GM19455 (cell line): Measurements from ENCODE around the gene LCE2B.
"Not testable (repeated sequence)": the region's sequence is repeated elsewhere in the genome, so short reads cannot be mapped to it uniquely, and the experiment has no call there.

Experiments used
- ATAC-seq: cut with Tn5 transposase; IDR thresholded peaks from one replicate; pipeline ENCODE4 v1.9.1; 2021; ENCODE audit not compliant: unreplicated experiment

LCE2B gene, protein sequence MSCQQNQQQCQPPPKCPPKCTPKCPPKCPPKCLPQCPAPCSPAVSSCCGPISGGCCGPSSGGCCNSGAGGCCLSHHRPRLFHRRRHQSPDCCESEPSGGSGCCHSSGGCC

DNA sequence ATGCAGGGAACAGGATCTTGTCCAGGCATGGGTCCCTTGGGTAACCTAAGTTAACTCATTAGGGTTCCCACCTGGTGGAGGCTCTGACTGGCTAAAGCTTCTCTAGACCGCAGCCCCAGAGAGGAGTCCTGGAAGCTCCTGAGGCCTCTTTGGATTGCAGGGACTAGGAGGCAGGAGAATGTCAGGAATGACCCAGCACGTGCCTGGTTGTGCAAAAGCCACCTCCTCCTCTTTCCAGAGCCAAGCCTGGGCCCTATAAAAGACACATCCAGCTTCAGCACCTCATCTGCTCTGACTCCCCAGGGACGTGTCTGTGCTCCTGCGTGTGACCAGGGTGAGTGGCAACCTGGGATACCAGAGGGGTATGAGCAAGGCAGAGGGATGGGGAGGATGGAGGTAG is at the start of gene LCE2B:
LCE2B (plus strand) TSS at position 301 of the 400 bp plus-strand sequence. CDS start 721 bp downstream, outside the sequence.
- not testable (repeated sequence) for ATAC-seq

DNA sequence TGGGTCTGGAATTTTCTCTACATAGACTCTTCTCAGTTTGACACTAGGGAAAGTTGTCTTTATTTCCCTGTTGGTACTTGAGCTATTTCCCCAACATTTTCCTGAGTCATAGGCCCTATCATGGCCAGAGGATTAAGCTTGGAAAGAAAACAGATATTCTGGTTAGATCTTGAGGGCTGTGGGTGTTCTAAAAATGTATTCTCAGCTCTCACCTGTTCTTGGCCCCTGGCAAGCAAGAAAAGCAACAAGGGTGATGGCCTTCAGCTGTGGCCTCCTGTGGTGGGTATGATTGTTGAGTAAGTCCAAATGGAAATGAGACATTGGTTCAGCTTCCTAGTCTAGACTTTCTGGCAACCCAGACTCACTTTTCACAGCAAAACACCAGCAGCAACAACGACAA is 45.6 kb upstream of the LCE2B start:
- no peak for ATAC-seq

- ATAC-seq: no peak
These were observed 42.0 kb upstream of the LCE2B start for GRCh38 chr1:152643945-152644344.

DNA sequence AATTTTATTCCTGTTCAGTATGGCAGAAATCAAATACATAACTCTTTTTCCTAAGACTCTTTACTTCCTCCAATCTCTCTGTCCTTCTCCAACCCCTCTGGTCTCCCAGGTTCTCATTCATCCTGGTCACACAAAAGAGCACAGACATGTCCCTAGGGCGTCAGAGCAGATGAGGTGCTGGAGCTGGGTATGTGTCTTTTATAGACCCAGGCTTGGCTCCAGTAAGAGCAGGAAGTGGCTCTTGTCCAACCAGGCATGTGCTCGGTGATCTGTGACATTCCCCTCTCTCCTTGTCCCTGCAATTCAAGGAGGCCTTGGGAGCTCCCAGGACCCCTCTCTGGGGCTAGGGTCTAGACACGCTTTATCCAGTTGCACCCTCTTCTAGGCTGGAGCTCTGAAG is 40.8 kb upstream of the LCE2B start:
- ATAC-seq: no peak

DNA sequence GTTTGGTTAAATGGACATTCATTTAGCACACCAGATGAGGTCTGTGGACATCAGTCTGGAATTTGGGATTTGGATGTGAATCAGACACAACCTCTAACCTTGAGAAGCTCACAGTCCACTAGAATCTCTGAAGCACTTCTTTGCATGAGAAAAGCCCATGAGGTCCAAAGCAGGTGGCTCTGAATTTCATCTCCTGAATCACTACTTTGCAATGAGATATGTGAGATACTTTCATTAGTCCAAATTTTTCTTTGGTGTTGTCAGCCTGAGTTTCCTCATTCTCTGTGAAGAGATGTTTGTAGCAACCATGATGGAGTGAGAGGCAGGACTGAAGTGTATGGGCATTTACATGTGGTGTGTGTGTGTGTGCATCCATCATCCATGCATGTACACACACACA is 39.3 kb upstream of the LCE2B start:
- no peak for ATAC-seq

DNA sequence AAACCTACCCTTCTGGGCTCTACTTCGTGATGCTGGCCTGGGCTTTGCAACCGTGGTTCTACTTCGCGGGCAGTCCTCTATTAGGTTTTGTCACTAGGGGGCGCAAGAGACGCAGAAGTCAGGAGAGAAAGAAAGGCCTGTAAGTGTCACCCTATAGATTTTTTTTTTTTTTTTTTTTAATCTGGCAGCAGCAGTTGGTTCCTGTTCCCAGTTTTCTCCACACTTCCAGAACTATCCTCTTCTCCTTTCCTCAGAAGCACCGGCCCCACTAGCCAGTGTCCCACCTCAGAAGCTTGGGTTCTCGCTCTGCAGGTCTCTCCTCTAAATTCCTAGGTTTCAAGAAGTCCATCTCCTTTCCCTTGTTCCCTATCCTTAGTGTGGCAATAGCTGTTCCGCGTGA is 31.8 kb upstream of the LCE2B start:
- ATAC-seq: no peak

GRCh38 chr1:152656459-152656858 is 29.5 kb upstream of the LCE2B start:
- no peak for ATAC-seq

- ATAC-seq: no peak
These were observed 28.2 kb upstream of the LCE2B start for GRCh38 chr1:152657677-152658076.

DNA sequence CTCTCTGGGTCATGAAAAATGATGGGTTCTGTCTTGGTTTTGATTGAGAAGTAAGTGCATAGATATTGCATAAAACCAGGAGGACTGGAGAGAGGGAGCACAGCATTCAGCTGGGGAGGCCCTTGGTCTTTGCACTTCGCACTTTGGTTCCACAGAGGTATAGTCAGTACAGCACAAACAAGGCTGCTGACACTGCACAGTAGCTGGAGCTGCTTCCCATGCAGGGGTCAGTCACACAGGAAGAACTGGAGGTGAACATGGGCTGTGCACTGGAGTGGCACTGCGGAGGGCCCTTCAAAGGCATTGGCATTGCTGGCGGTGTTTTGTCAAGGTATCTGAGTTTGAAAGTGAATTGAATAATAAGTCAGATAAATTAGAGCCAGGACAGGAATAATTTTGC is 27.3 kb upstream of the LCE2B start:
- ATAC-seq: no peak

DNA sequence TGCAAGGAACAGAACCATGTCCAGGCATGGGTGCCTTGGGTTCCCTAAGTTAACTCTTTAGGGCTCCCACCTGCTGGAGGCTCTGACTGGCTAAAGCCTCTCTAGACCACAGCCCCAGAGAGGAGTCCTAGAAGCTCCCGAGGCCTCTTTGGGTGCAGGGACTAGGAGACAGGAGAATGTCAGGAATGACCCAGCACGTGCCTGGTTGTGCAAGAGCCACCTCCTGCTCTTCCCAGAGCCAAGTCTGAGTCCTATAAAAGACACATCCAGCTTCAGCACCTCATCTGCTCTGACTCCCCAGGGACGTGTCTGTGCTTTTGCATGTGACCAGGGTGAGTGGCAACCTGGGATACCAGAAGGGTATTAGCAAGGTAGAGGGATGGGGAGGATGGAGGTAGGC is 22.8 kb upstream of the LCE2B start, which contains the start of gene LCE2D:
LCE2D (plus strand) TSS at position 283 of the 400 bp plus-strand sequence. CDS start 726 bp downstream, outside the sequence.
- no peak for ATAC-seq

GRCh38 chr1:152666171-152666570 is 19.8 kb upstream of the LCE2B start:
- not testable (repeated sequence) for ATAC-seq

DNA sequence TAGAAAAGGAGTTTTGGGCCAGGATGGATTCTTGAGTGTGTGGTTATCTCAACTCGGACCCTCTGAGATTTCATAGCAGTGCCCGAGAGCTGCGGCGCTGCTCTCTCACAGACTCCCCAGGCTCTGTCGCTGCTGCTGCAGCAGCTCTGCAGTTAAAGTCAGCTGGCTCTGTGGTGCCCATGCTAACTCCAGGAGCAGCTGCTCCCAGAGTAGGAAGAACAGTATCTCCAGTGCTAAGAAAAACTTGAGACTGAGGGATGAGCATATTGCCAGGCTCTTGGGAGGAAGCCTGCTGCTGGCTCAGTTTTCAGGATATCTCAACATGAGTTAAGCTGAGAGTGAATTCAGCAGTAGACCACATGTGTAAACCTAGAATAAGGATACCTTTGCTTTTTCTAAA is 18.3 kb upstream of the LCE2B start:
- ATAC-seq: no peak

DNA sequence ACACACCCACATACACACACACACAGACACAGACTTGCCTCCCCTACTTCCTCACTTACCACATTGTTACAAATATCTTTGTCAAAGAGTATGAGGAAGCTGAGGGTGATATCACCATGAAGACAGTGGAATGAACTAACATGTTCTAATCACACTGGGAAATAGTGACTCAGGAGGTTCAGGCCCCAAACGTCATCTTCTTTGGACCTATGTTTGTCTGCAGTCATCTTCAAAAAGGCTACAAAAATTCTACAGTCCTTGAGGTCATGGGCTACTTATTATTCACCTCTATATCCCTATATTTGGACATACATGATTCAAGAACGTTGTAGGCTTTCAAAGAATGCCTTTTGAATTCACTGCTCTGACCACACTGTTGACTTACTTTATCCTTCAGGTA is 12.9 kb upstream of the LCE2B start:
- no peak for ATAC-seq

DNA sequence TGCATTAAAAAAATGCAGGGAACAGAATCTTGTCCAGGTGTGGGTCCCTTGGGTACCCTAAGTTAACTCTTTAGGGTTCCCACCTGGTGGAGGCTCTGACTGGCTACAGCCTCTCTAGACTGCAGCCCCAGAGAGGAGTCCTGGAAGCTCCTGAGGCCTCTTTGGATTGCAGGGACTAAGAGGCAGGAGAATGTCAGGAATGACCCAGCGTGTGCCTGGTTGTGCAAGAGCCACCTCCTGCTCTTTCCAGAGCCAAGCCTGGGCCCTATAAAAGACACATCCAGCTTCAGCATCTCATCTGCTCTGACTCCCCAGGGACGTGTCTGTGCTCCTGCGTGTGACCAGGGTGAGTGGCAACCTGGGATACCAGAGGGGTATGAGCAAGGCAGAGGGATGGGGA is 10.9 kb upstream of the LCE2B start, which contains the start of gene LCE2C:
LCE2C (plus strand) TSS at position 297 of the 400 bp plus-strand sequence. CDS start 737 bp downstream, outside the sequence.
- ATAC-seq: not testable (repeated sequence)

DNA sequence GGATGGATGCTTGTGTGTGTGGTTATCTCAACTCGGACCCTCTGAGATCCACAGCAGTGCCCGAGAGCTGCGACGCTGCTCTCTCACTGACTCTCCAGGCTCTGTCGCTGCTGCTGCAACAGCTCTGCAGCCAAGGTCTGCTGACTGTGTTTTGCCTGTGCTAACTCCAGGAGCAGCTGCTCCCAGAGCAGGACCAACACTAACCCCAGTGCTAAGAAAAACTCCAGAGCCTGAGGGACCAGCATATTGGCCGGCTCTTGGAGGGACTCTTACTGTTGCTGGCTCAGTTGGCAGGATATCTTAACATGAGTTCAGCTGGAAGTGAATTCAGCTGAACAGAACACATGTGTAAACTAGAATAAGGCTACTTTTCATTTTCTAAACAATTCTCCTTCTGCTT is 6.5 kb upstream of the LCE2B start:
- no peak for ATAC-seq

DNA sequence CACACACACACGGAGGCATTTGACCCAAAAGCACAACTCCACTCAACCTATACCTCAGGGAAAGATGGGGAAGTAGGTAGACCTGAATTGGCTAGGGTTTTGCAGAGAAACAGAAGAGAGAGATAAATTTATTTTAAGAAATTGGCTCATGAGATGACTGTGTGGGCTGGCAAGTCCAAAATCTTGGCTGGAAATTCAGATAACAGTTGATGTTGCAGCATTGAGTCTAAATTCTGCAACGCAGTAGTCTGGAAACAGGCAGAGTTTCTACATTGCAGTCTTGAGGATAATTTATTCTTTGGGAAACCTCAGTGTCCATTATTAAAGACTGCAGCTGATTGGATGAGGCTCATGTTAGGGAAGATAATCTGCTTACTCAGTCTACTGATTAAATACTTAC is 4.3 kb upstream of the LCE2B start:
- ATAC-seq: no peak

DNA sequence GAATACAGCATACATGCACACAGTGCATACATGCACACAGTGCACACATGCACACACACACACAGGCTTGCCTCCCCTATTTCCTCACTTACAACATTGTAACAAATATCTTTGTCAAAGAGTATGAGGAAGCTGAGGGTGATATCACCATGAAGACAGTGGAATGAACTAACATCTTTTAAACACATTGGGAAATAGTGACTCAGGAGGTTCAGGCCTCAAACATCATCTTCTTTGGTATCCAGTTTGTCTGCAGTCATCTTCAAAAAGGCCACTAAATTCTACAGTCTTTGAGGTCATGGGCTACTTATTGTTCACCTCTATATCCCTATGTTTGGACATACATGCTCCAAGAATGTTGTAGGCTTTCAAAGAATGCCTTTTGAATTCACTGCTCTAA is 2.1 kb upstream of the LCE2B start:
- ATAC-seq: no peak

- no peak for ATAC-seq
These were observed 12.0 kb downstream of the LCE2B start, which contains the start of gene LCE2A for GRCh38 chr1:152697701-152698600. TSS of gene LCE2A (plus strand) at chr1:152698345. CDS start at chr1:152698902, 557 bp downstream.

GRCh38 chr1:152699746-152700145 is 13.8 kb downstream of the LCE2B start:
- ATAC-seq: no peak

DNA sequence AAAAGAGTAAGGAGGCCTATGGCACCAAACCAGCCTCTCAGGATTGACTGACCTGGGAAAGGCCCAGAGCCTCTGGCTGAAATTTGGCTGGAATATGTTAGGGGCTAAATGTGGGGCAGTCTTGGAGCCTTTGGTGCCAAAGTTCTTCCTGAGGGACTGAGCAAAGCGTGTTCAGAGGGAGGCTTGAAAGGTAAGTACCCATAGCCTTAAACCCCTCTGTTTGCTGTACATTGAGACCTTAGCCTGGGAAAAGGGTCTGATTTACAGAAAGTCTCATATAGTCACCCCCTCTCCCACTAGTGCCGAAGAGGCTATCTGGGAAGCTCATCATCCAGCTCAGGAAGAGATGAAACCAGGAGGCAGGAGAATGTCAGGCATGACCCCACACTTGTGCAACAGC is 21.9 kb downstream of the LCE2B start, which contains the start of gene LCE4A:
LCE4A (plus strand) TSS at position 301 of the 400 bp plus-strand sequence. CDS start 916 bp downstream, outside the sequence.
- no peak for ATAC-seq

GRCh38 chr1:152718238-152718637 is 32.3 kb downstream of the LCE2B start:
- no peak for ATAC-seq

- no peak for ATAC-seq
These were observed 39.3 kb downstream of the LCE2B start for GRCh38 chr1:152725261-152725660.
